Endodermal cell (in vitro differentiated cells): ENCODE data around the gene NEB. TPM values are rescaled to one million over a fixed set of nuclear protein-coding genes. Genes with fewer than 3 reads are reported as not detected.

Experiments
- DNase-seq: peaks from one replicate; pipeline ENCODE4 v3.0.0-alpha.2; 2017
- H3K27ac ChIP-seq: 2 replicates; pipeline ENCODE4 v1.5.1; 2013; ENCODE audit warnings: mild to moderate bottlenecking, low read depth, low read length, moderate library complexity
- H3K27me3 ChIP-seq: 2 replicates; pipeline ENCODE4 v1.6.1; 2013; ENCODE audit warnings: mild to moderate bottlenecking, low read length, moderate library complexity; ENCODE audit not compliant: insufficient read depth, control insufficient read depth, poor library complexity, severe bottlenecking
- H3K36me3 ChIP-seq: 2 replicates; pipeline ENCODE4 v1.7.0; 2013; ENCODE audit warnings: mild to moderate bottlenecking, low read length, moderate library complexity; ENCODE audit not compliant: control insufficient read depth, insufficient read depth
- H3K4me1 ChIP-seq: one replicate; pipeline ENCODE4 v1.7.0; 2013; ENCODE audit warnings: low read length; ENCODE audit not compliant: control insufficient read depth, insufficient read depth
- H3K4me3 ChIP-seq: 2 replicates; pipeline ENCODE4 v1.5.1; 2013; ENCODE audit warnings: mild to moderate bottlenecking, low read length, moderate library complexity
- H3K9ac ChIP-seq: 2 replicates; pipeline ENCODE4 v1.6.1; 2013; ENCODE audit warnings: mild to moderate bottlenecking, low read length, moderate library complexity; ENCODE audit not compliant: poor library complexity, severe bottlenecking; ENCODE audit errors: extremely low read depth
- H3K9me3 ChIP-seq: 2 replicates; pipeline ENCODE4 v1.6.1; 2013; ENCODE audit warnings: mild to moderate bottlenecking, low read length, moderate library complexity; ENCODE audit not compliant: control insufficient read depth
- H3K27ac Mint-ChIP-seq: 2 replicates; pipeline ENCODE4 v1.8.0; 2020; ENCODE audit warnings: mixed read lengths
- H3K27me3 Mint-ChIP-seq: 2 replicates; pipeline ENCODE4 v1.8.0; 2021; ENCODE audit warnings: mild to moderate bottlenecking, mixed read lengths; ENCODE audit not compliant: insufficient read depth
- H3K36me3 Mint-ChIP-seq: 2 replicates; pipeline ENCODE4 v1.8.0; 2020; ENCODE audit warnings: low read depth, mixed read lengths
- H3K4me1 Mint-ChIP-seq: 2 replicates; pipeline ENCODE4 v1.8.0; 2020; ENCODE audit warnings: mixed read lengths
- H3K4me3 Mint-ChIP-seq: 2 replicates; pipeline ENCODE4 v1.8.0; 2020; ENCODE audit warnings: mild to moderate bottlenecking, moderate library complexity, mixed read lengths
- H3K9me3 Mint-ChIP-seq: 2 replicates; pipeline ENCODE4 v1.8.0; 2020; ENCODE audit warnings: mild to moderate bottlenecking, mixed read lengths
- WGBS, 2 experiments: methylation state at CpG; one replicate each; pipeline versions ENCODE4 v1.1.5 to v1.1.7; 2013; ENCODE audit warnings: missing lambda C conversion rate in 2 of 2, mixed read lengths in 1 of 2; ENCODE audit not compliant: insufficient coverage in 1 of 2, insufficient read length in 1 of 2; 5-methylcytosine and 5-hydroxymethylcytosine counted together
- total RNA-seq, 2 donors: library from RNA; stranded (reverse); fragmentation: NEBNext Ultra II Directional in 1 of 2; extraction: Animal tissue kit (Norgen Biotek cat#: 25700) in 1 of 2; gene quantifications; 2 replicates in 1 of 2; 3 replicates in 1 of 2; pipeline ENCODE4 v1.2.1, GENCODE V29; 2021
- TF ChIP-seq, protein P1 (sequence below): fragments of 200-600 bp; sonication (generic); conservative IDR thresholded peaks from 2 replicates; pipeline ENCODE4 v1.5.0; 2021; ENCODE audit warnings: antibody characterized with exemption, mild to moderate bottlenecking

Gene NEB
- total RNA-seq, 2 donors from 2014 or later, result 4.4 to 5.4 TPM

DNA sequence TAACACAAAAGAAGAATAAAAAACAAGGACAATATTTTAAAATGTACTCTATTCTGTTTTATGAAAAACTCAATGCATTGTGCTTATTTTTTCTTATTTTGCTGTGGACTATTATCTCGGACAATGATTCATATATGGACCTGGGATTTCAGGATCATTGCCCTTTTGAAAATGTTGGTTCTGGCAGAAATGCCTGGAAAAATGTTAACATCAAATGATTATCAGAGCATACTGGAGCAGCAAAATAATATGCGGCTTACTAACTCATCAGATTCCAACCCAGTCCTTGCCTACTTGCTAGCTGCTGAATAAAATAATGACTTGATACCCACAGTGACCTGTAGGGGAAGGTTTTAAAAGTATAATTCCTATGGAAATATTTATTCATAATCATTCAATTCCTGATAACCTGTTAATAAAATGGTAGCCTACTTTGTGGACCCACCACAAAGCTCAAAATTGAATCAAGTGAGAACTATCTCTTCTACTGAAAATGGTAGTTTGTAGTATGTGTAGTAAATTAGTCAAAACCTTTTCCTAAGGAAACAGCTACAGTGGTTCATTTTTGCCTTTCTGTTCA, 117.4 kb downstream of the NEB start:
- WGBS, 2 experiments, result 93 to 100% methylated on average over 1 to 2 of the region's 2 CpGs
- H3K4me1 ChIP-seq, result no peaks in the 10 kb centered on the region
- DNase-seq, result no peak
- H3K9me3 ChIP-seq, result no peaks in the 10 kb centered on the region
- no peak overlapping the region for H3K4me3 Mint-ChIP-seq
- H3K4me3 ChIP-seq, result no peak overlapping the region
- no peak overlapping the region for H3K27ac ChIP-seq
- TF ChIP-seq, protein P1, sequence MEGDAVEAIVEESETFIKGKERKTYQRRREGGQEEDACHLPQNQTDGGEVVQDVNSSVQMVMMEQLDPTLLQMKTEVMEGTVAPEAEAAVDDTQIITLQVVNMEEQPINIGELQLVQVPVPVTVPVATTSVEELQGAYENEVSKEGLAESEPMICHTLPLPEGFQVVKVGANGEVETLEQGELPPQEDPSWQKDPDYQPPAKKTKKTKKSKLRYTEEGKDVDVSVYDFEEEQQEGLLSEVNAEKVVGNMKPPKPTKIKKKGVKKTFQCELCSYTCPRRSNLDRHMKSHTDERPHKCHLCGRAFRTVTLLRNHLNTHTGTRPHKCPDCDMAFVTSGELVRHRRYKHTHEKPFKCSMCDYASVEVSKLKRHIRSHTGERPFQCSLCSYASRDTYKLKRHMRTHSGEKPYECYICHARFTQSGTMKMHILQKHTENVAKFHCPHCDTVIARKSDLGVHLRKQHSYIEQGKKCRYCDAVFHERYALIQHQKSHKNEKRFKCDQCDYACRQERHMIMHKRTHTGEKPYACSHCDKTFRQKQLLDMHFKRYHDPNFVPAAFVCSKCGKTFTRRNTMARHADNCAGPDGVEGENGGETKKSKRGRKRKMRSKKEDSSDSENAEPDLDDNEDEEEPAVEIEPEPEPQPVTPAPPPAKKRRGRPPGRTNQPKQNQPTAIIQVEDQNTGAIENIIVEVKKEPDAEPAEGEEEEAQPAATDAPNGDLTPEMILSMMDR, result peak; percentile 60
- no peaks in the 10 kb centered on the region for H3K36me3 Mint-ChIP-seq
- no peaks in the 10 kb centered on the region for H3K9me3 Mint-ChIP-seq
- no peak overlapping the region for H3K27ac Mint-ChIP-seq
- H3K27me3 Mint-ChIP-seq, result no peaks in the 10 kb centered on the region
- H3K9ac ChIP-seq, result no peak overlapping the region
- H3K27me3 ChIP-seq, result no peaks in the 10 kb centered on the region
- no peaks in the 10 kb centered on the region for H3K4me1 Mint-ChIP-seq
- H3K36me3 ChIP-seq, result no peaks in the 10 kb centered on the region

DNA sequence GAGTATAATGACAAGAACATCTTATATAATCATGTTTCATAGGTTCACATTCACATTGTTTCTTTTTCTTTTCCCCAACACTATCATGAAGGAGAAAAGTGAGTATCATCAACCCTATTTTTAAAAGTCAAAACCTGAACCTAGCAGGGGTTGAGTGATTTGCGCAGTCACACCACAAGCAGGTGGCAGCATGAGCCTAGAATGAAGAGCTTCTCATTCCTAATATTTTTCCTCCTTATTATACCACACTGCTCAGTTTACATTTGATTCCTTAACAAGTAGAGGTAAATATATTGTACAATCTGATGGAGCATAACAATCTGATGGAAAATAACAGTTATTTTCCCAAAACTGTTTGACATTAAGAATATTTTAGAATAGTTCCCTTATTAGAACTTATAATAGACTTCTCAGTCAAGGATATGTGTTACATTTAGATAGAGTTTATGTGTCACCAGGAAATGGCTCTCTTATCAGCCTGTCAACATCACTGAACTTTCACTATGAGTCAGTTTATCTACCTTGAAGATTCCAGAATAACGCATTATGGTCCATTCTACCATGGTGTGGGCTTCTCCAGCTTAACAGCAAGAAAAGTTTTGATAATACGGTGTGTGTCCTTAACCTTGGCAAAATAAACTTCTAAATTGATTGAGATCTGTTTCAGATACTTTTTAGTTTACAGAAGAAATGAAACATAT, 119.5 kb downstream of the NEB start:
- WGBS, 2 experiments, result 93 to 97% methylated on average over 2 to 3 of the region's 3 CpGs
- Histone ChIP-seq H3K27ac (no peak overlapping the region), H3K4me1 (no peaks in the 10 kb centered on the region), H3K36me3 (no peaks in the 10 kb centered on the region), H3K27me3 (no peaks in the 10 kb centered on the region), H3K9ac (no peak overlapping the region), H3K9me3 (no peaks in the 10 kb centered on the region), H3K4me3 (no peak overlapping the region)
- TF ChIP-seq, protein P1, result peak; percentile 22
- no peaks in the 10 kb centered on the region for H3K4me1 Mint-ChIP-seq
- H3K9me3 Mint-ChIP-seq, result no peaks in the 10 kb centered on the region
- no peak for DNase-seq
- no peak overlapping the region for H3K4me3 Mint-ChIP-seq
- no peak overlapping the region for H3K27ac Mint-ChIP-seq
- H3K36me3 Mint-ChIP-seq, result no peaks in the 10 kb centered on the region
- H3K27me3 Mint-ChIP-seq, result no peaks in the 10 kb centered on the region

DNA sequence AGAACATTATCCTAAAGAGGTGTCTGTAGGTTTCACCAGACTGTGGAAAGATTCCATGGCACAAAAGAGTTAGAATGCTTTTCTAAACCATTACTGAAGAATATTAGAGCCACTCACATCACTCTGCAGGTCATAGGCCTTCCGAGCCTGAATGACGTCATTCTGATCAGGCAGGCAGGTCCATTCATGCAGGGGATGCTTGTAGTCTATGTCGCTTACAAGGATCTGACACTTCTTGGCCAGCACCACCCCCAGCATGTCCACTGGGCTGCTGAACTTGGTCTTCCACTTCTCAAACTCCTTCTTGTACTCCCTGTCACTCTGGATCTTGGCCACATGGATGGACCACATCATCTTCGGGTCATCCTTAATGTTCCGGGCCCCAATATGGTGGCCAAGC, 120.1 kb downstream of the NEB start:
- no peaks in the 10 kb centered on the region for H3K9me3 ChIP-seq
- H3K9ac ChIP-seq, result no peak overlapping the region
- no peak overlapping the region for H3K4me3 Mint-ChIP-seq
- H3K27me3 Mint-ChIP-seq, result no peaks in the 10 kb centered on the region
- no peak for DNase-seq
- no peaks in the 10 kb centered on the region for H3K4me1 Mint-ChIP-seq
- no peaks in the 10 kb centered on the region for H3K4me1 ChIP-seq
- H3K9me3 Mint-ChIP-seq, result no peaks in the 10 kb centered on the region
- no peak overlapping the region for H3K27ac Mint-ChIP-seq
- H3K36me3 Mint-ChIP-seq, result no peaks in the 10 kb centered on the region
- 91 to 94% methylated on average over 3 to 5 of the region's 5 CpGs for WGBS, 2 experiments
- no peak overlapping the region for H3K4me3 ChIP-seq
- TF ChIP-seq, protein P1, result no peak
- no peak overlapping the region for H3K27ac ChIP-seq
- no peaks in the 10 kb centered on the region for H3K36me3 ChIP-seq
- no peaks in the 10 kb centered on the region for H3K27me3 ChIP-seq
